K562 (cell line): ENCODE results near the gene BRD3. TPM values are rescaled to one million over a fixed set of nuclear protein-coding genes. Genes with fewer than 3 reads are reported as not detected.

ENCODE experiments used
- ATAC-seq: fragments of 200-7000 bp; cut with Tn5 transposase; 3 replicates; pipeline ENCODE4 v1.9.1; 2020; ENCODE audit warnings: moderate library complexity
- BruUV-seq: library from RNA; stranded (reverse); fragments of 400-500 nt; replicated peaks from 2 replicates; lab custom pipeline; 2021; lab: Mats Ljungman, UMichigan
- CTCF ChIA-PET: fragments of 300-600 bp; formaldehyde crosslinking; extraction: SDS; loops from one replicate; lab custom pipeline; 2021; ENCODE audit warnings: low intra/inter-chr PET ratio; lab: Yijun Ruan, JAX
- POLR2A ChIA-PET: fragments of 300-600, 350-650 bp; sonication (Branson Sonifier 250); formaldehyde crosslinking; extraction: SDS; loops from one replicate; lab custom pipeline; 2021; ENCODE audit warnings: antibody characterized with exemption, inconsistent platforms; lab: Yijun Ruan, JAX
- DNase-seq, 4 experiments: peaks; one replicate each; pipeline versions ENCODE4 v3.0.0 to v3.0.0-alpha.2; 2011 to 2018; ENCODE audit warnings: low spot score in 3 of 4, mixed read lengths in 3 of 4; ENCODE audit errors: extremely low read depth in 1 of 4
- FAIRE-seq: peaks from 2 replicates; lab custom pipeline; 2011; peaks lifted over from hg19 to GRCh38; lab: Jason Lieb, UNC
- H2AFZ ChIP-seq: 2 replicates; pipeline ENCODE4 v1.6.0; 2011; ENCODE audit warnings: low read depth, low read length, control low read depth, inconsistent platforms
- H3K27ac ChIP-seq: fragments of 200-600 bp; 3 replicates; pipeline ENCODE4 v1.8.0; 2011; ENCODE audit warnings: low read depth, mild to moderate bottlenecking, control low read depth, inconsistent platforms, low read length, moderate library complexity, mixed read lengths; ENCODE audit errors: extremely low read depth
- H3K27me3 ChIP-seq, 2 experiments: fragments of 300-600 bp in 1 of 2; 2 replicates in 1 of 2; 3 replicates in 1 of 2; pipeline versions ENCODE4 v1.6.0 to v1.8.0; 2011; ENCODE audit warnings: inconsistent platforms in 2 of 2, low read length in 2 of 2, mild to moderate bottlenecking in 1 of 2, mixed read lengths in 1 of 2, moderate library complexity in 1 of 2; ENCODE audit not compliant: control insufficient read depth in 2 of 2, insufficient read depth in 2 of 2
- H3K36me3 ChIP-seq: fragments of 300-600 bp; 3 replicates; pipeline ENCODE4 v1.8.0; 2011; ENCODE audit warnings: mild to moderate bottlenecking, low read length, inconsistent platforms; ENCODE audit not compliant: control insufficient read depth, insufficient read depth
- H3K4me1 ChIP-seq, 2 experiments: fragments of 200-600 bp in 1 of 2; replicated peaks in 1 of 2; 2 replicates in 1 of 2; 3 replicates in 1 of 2; pipeline versions ENCODE4 v1.5.1 to v1.8.0; 2011; ENCODE audit warnings: inconsistent platforms in 2 of 2, low read length in 2 of 2, mild to moderate bottlenecking in 1 of 2, mixed read lengths in 1 of 2, moderate library complexity in 1 of 2; ENCODE audit not compliant: control insufficient read depth in 2 of 2, insufficient read depth in 2 of 2
- H3K4me2 ChIP-seq: 2 replicates; pipeline ENCODE4 v1.6.1; 2011; ENCODE audit warnings: low read length, control low read depth, inconsistent platforms, mixed read lengths; ENCODE audit not compliant: insufficient read depth
- H3K4me3 ChIP-seq: fragments of 200-600 bp; sonication (generic), shearing (Covaris generic); 2 replicates; pipeline ENCODE4 v1.5.1; 2016; ENCODE audit warnings: control low read depth, inconsistent platforms
- H3K79me2 ChIP-seq: fragments of 200-600 bp; 3 replicates; pipeline ENCODE4 v1.8.0; 2011; ENCODE audit warnings: low read length, inconsistent platforms; ENCODE audit not compliant: control insufficient read depth, insufficient read depth
- H3K9ac ChIP-seq, 2 experiments: 2 replicates each; pipeline versions ENCODE4 v1.6.0 to v1.6.1; 2011; ENCODE audit warnings: low read depth in 2 of 2, low read length in 2 of 2, control low read depth in 1 of 2, inconsistent platforms in 1 of 2, mild to moderate bottlenecking in 1 of 2, mixed read lengths in 1 of 2; ENCODE audit not compliant: insufficient read depth in 1 of 2
- H3K9me1 ChIP-seq: one replicate; pipeline ENCODE4 v1.6.0; 2011; ENCODE audit warnings: inconsistent platforms, mild to moderate bottlenecking, low read length, moderate library complexity; ENCODE audit not compliant: control insufficient read depth, insufficient read depth
- H3K9me3 ChIP-seq: replicated peaks from 2 replicates; pipeline ENCODE4 v1.5.1; 2011; ENCODE audit warnings: low read depth, low read length, inconsistent platforms; ENCODE audit not compliant: control insufficient read depth, insufficient read depth
- H4K20me1 ChIP-seq: replicated peaks from 2 replicates; pipeline ENCODE4 v1.6.1; 2011; ENCODE audit warnings: low read length, inconsistent platforms, mixed read lengths; ENCODE audit not compliant: control insufficient read depth, insufficient read depth
- CBX8 ChIP-seq: fragments of 200-600 bp; sonication (generic); IDR thresholded peaks from 2 replicates; pipeline ENCODE4 v1.6.1; 2012; ENCODE audit warnings: borderline replicate concordance, mixed run types, low read depth, mild to moderate bottlenecking, moderate library complexity, mixed read lengths, low read length, control low read depth, inconsistent platforms; ENCODE audit not compliant: poor library complexity, severe bottlenecking; ENCODE audit errors: extremely low read depth
- FOXO4 ChIP-seq: fragments of 450-650 bp; formaldehyde crosslinking; IDR thresholded peaks from 2 replicates; pipeline ENCODE4 v1.4.0; 2020; ENCODE audit warnings: mild to moderate bottlenecking, moderate library complexity
- JUN ChIP-seq, 2 experiments: sonication (generic) in 1 of 2; formaldehyde crosslinking in 1 of 2; IDR thresholded peaks; 2 replicates each; pipeline versions ENCODE4 v1.6.1 to v1.8.0; 2012 to 2022; ENCODE audit warnings: borderline replicate concordance in 2 of 2, mild to moderate bottlenecking in 2 of 2, improper control_type of control experiment in 1 of 2, low read depth in 1 of 2, low read length in 1 of 2, missing genetic modification reagents in 1 of 2
- MXI1 ChIP-seq: IDR thresholded peaks from 2 replicates; pipeline ENCODE4 v1.6.1; 2011; ENCODE audit warnings: low read depth, mild to moderate bottlenecking, improper control_type of control experiment, low read length
- RBM39 ChIP-seq: fragments of 200-400 bp; formaldehyde crosslinking; optimal IDR thresholded peaks from 2 replicates; pipeline ENCODE3; 2018; ENCODE audit warnings: low read depth, low read length
- RFX7 ChIP-seq: fragments of 250-450 bp; sonication (Bioruptor Pico); IDR thresholded peaks from 2 replicates; pipeline ENCODE4 v1.5.1; 2021; ENCODE audit warnings: mild to moderate bottlenecking
- RNF2 ChIP-seq: sonication (generic); IDR thresholded peaks from 2 replicates; pipeline ENCODE4 v1.6.1; 2016
- SETDB1 ChIP-seq: IDR thresholded peaks from one replicate; pipeline ENCODE4 v1.6.1; 2012; ENCODE audit warnings: low read length, control low read depth, inconsistent platforms
- TCF3 ChIP-seq: sonication (generic); formaldehyde crosslinking; IDR thresholded peaks from 2 replicates; pipeline ENCODE4 v1.4.0; 2020; ENCODE audit warnings: mild to moderate bottlenecking, missing genetic modification reagents
- ZNF134 ChIP-seq: fragments of 250-450 bp; sonication (Bioruptor Pico); conservative IDR thresholded peaks from 2 replicates; pipeline ENCODE4 v1.4.0; 2020
- WGBS: fragments of 100-300 bp; shearing (Covaris generic); methylation state at CpG from one replicate; pipeline ENCODE4 v1.1.6; 2016; ENCODE audit warnings: low coverage, mixed read lengths; ENCODE audit not compliant: insufficient coverage; ENCODE audit errors: missing lambda C conversion rate; 5-methylcytosine and 5-hydroxymethylcytosine counted together
- in situ Hi-C: fragments of 300-500 bp; cut with MboI; formaldehyde crosslinking; loops from 4 replicates; pipeline ENCODE4 v1.15.0; 2018; ENCODE audit warnings: inconsistent platforms, mixed read lengths
- intact Hi-C: fragments of 100-400 bp; cut with micrococcal nuclease; formaldehyde crosslinking; loops from 2 replicates; pipeline ENCODE4 v1.14.2; 2022
- polyA plus RNA-seq, 8 experiments: library from polyadenylated mRNA; depleted of rRNA in 4 of 8; stranded (reverse) in 5 of 8; unstranded in 3 of 8; fragments of >200 nt; fragmentation: Nextera tagmentation in 2 of 8; fragmentation: Illumina TruSeq in 1 of 8; extraction: Ambion mirVana in 2 of 8; extraction: Trizol in 1 of 8; gene quantifications; 2 replicates each; pipeline versions ENCODE4 v1.2.1 to v1.2.3, GENCODE V29; 2011 to 2014; ENCODE audit warnings: inconsistent platforms in 1 of 8, missing spikeins in 1 of 8
- total RNA-seq, 7 experiments: library from RNA; depleted of rRNA in 6 of 7; stranded (reverse); fragments of >200 nt in 6 of 7; fragmentation: Illumina TruSeq in 2 of 7; extraction: Trizol in 2 of 7; gene quantifications; 2 replicates each; pipeline versions ENCODE4 v1.2.1 to v1.2.3, GENCODE V29; 2011 to 2021; ENCODE audit warnings: low replicate concordance in 1 of 7
- TF ChIP-seq, protein P1 (sequence below): fragments of 450-650 bp; IDR thresholded peaks from 2 replicates; pipeline ENCODE4 v1.6.1; 2018; ENCODE audit not compliant: partially characterized antibody

BRD3 gene
- total and polyA plus RNA-seq, 9 of the 15 experiments (the other 6 are each of a cell fraction or from before 2014, with no cell fraction given) = 0.82 to 37.1 (median 4.2) TPM

- TF ChIP-seq FOXO4 (CRISPR knock-in tag) (no peak), ZNF134 (no peak), RBM39 (no peak)
Measured at GRCh38 chr9:133990366-133991213, 77.2 kb downstream of the BRD3 start (continued).

GRCh38 chr9:133989625-133990365, 78.0 kb downstream of the BRD3 start:
- ChIA-PET CTCF (no interaction called here), POLR2A (interaction anchor here (0.7 to 1.1 kb wide), 2 partner anchors 35 to 334 kb away, joined by 3 read pairs; partner anchors contain the start of gene BRD3OS)
- H3K9me1 ChIP-seq = peaks cover 2% of the 10 kb centered on the region
- no peak overlapping the region for H3K27ac ChIP-seq
- BruUV-seq = no TSS peak
- H3K4me3 ChIP-seq = no peak overlapping the region
- ATAC-seq (no peak), FAIRE-seq (no peak), DNase-seq (no peak)
- no peaks in the 10 kb centered on the region for H3K79me2 ChIP-seq
- in situ Hi-C loops (no loop called here), intact Hi-C loops (no loop called here)
- peaks cover 0 to 41% of the 10 kb centered on the region in 2 experiments; a peak in 3 of 5 replicates for H3K4me1 ChIP-seq
- H3K9ac ChIP-seq = no peak overlapping the region
- no peak overlapping the region for H3K4me2 ChIP-seq
- no peaks in the 10 kb centered on the region for H3K9me3 ChIP-seq
- H3K36me3 ChIP-seq = no peaks in the 10 kb centered on the region
- H2AFZ ChIP-seq = no peak overlapping the region
- peaks cover 3 to 40% of the 10 kb centered on the region in 2 experiments; a peak in 4 of 5 replicates for H3K27me3 ChIP-seq
- peaks cover 25% of the 10 kb centered on the region for H4K20me1 ChIP-seq
- 21% methylated on average over 20 of the region's 24 CpGs for WGBS
- TF ChIP-seq SETDB1 = no peak
- no peak for TF ChIP-seq RFX7
- no peak for TF ChIP-seq TCF3 (CRISPR knock-in tag)
- TF ChIP-seq RNF2 = no peak
- TF ChIP-seq CBX8 = no peak
- no peak for TF ChIP-seq MXI1
- TF ChIP-seq, protein P1, sequence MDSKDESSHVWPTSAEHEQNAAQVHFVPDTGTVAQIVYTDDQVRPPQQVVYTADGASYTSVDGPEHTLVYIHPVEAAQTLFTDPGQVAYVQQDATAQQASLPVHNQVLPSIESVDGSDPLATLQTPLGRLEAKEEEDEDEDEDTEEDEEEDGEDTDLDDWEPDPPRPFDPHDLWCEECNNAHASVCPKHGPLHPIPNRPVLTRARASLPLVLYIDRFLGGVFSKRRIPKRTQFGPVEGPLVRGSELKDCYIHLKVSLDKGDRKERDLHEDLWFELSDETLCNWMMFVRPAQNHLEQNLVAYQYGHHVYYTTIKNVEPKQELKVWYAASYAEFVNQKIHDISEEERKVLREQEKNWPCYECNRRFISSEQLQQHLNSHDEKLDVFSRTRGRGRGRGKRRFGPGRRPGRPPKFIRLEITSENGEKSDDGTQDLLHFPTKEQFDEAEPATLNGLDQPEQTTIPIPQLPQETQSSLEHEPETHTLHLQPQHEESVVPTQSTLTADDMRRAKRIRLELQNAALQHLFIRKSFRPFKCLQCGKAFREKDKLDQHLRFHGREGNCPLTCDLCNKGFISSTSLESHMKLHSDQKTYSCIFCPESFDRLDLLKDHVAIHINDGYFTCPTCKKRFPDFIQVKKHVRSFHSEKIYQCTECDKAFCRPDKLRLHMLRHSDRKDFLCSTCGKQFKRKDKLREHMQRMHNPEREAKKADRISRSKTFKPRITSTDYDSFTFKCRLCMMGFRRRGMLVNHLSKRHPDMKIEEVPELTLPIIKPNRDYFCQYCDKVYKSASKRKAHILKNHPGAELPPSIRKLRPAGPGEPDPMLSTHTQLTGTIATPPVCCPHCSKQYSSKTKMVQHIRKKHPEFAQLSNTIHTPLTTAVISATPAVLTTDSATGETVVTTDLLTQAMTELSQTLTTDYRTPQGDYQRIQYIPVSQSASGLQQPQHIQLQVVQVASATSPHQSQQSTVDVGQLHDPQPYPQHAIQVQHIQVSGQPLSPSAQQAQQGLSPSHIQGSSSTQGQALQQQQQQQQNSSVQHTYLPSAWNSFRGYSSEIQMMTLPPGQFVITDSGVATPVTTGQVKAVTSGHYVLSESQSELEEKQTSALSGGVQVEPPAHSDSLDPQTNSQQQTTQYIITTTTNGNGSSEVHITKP = no peak
- TF ChIP-seq JUN (IDR thresholded peaks at IDR 0.05; ENCODE audit: borderline replicate concordance, low read depth, low read length) = no peak
- TF ChIP-seq JUN (CRISPR knock-in tag; IDR thresholded peaks at IDR 0.05; ENCODE audit: borderline replicate concordance) = no peak
